H1 (cell line): ENCODE measurements around the gene TNNT3. TPM values are rescaled to one million over a fixed set of nuclear protein-coding genes. Genes with fewer than 3 reads are reported as not detected.

Experiments
- CTCF ChIA-PET: fragments of 300-600 bp; sonication (Branson Sonifier 250); formaldehyde crosslinking; loops from one replicate; lab custom pipeline; 2021; ENCODE audit not compliant: partially characterized antibody; lab: Charles Lee
- POLR2A ChIA-PET: fragments of 300-600 bp; sonication (Branson Sonifier 250); formaldehyde crosslinking; loops from one replicate; lab custom pipeline; 2021; ENCODE audit warnings: inconsistent platforms; ENCODE audit not compliant: partially characterized antibody; lab: Charles Lee
- DNase-seq, 2 experiments: peaks; one replicate each; pipeline versions ENCODE4 v3.0.0 to v3.0.0-alpha.2; 2010 to 2022; ENCODE audit warnings: low spot score in 2 of 2, low read depth in 1 of 2, mixed read lengths in 1 of 2
- FAIRE-seq: peaks from 2 replicates; lab custom pipeline; 2011; peaks lifted over from hg19 to GRCh38; lab: Jason Lieb, UNC
- H2AFZ ChIP-seq: 2 replicates; pipeline ENCODE4 v1.8.1; 2012; ENCODE audit warnings: low read length, inconsistent platforms
- H2AK5ac ChIP-seq: 2 replicates; pipeline ENCODE4 v1.6.1; 2013; ENCODE audit warnings: low read depth, low read length
- H2BK120ac ChIP-seq: replicated peaks from 2 replicates; pipeline ENCODE3; 2013; ENCODE audit warnings: low read depth, low read length, inconsistent platforms
- H2BK12ac ChIP-seq: 2 replicates; pipeline ENCODE4 v1.6.1; 2013; ENCODE audit warnings: low read depth, low read length
- H2BK15ac ChIP-seq: 2 replicates; pipeline ENCODE4 v1.6.1; 2013; ENCODE audit warnings: low read length
- H2BK20ac ChIP-seq: 2 replicates; pipeline ENCODE4 v1.6.1; 2013; ENCODE audit warnings: low read length
- H2BK5ac ChIP-seq: 2 replicates; pipeline ENCODE4 v1.6.1; 2013; ENCODE audit warnings: low read depth, low read length
- H3K14ac ChIP-seq: 2 replicates; pipeline ENCODE4 v1.6.1; 2013; ENCODE audit warnings: inconsistent platforms; ENCODE audit not compliant: insufficient read length
- H3K18ac ChIP-seq: 2 replicates; pipeline ENCODE4 v1.6.1; 2013; ENCODE audit warnings: low read length; ENCODE audit errors: extremely low read depth
- H3K23ac ChIP-seq: 2 replicates; pipeline ENCODE4 v1.6.1; 2013; ENCODE audit warnings: inconsistent platforms; ENCODE audit not compliant: insufficient read length
- H3K23me2 ChIP-seq: 2 replicates; pipeline ENCODE4 v1.6.1; 2013; ENCODE audit warnings: low read depth, low read length
- H3K27ac ChIP-seq: 2 replicates; pipeline ENCODE4 v1.6.1; 2011; ENCODE audit warnings: low read depth, low read length, inconsistent platforms
- H3K27me3 ChIP-seq, 4 experiments: replicated peaks in 1 of 4; 1 replicate in 1 of 4; 2 replicates in 3 of 4; pipeline versions ENCODE4 v1.6.1 to v1.8.1; 2011 to 2013; ENCODE audit warnings: low read length in 3 of 4, mild to moderate bottlenecking in 3 of 4, inconsistent platforms in 2 of 4, mixed read lengths in 2 of 4, moderate library complexity in 1 of 4; ENCODE audit not compliant: control insufficient read depth in 3 of 4, insufficient read depth in 3 of 4; ENCODE audit errors: extremely low read depth in 1 of 4
- H3K36me3 ChIP-seq, 4 experiments: 2 replicates each; pipeline versions ENCODE4 v1.6.1 to v1.8.1; 2011 to 2013; ENCODE audit warnings: mild to moderate bottlenecking in 4 of 4, low read length in 3 of 4, moderate library complexity in 2 of 4, control low read depth in 1 of 4, inconsistent platforms in 1 of 4; ENCODE audit not compliant: insufficient read depth in 4 of 4, control insufficient read depth in 2 of 4
- H3K4ac ChIP-seq: replicated peaks from 2 replicates; pipeline ENCODE3; 2013; ENCODE audit warnings: low read length, low read depth, mixed read lengths, inconsistent platforms; ENCODE audit not compliant: insufficient read length
- H3K4me1 ChIP-seq, 4 experiments: replicated peaks in 1 of 4; 1 replicate in 1 of 4; 2 replicates in 3 of 4; pipeline versions ENCODE4 v1.6.1 to v1.8.1; 2011 to 2013; ENCODE audit warnings: low read length in 3 of 4, inconsistent platforms in 2 of 4, mixed read lengths in 1 of 4; ENCODE audit not compliant: insufficient read depth in 4 of 4, control insufficient read depth in 3 of 4
- H3K4me2 ChIP-seq, 2 experiments: 2 replicates each; pipeline versions ENCODE4 v1.6.1 to v1.8.1; 2011 to 2013; ENCODE audit warnings: low read depth in 2 of 2, low read length in 2 of 2, control low read depth in 1 of 2, inconsistent platforms in 1 of 2, mild to moderate bottlenecking in 1 of 2; ENCODE audit not compliant: insufficient read depth in 1 of 2
- H3K4me3 ChIP-seq, 4 experiments: fragments of 200-600, 300-600 bp in 1 of 4; sonication (generic), shearing (Covaris generic), sonication (Bioruptor Twin) in 1 of 4; 2 replicates each; pipeline versions ENCODE4 v1.5.1 to v1.8.1; 2011 to 2016; ENCODE audit warnings: low read length in 4 of 4, low read depth in 3 of 4, control low read depth in 2 of 4, inconsistent platforms in 2 of 4, mild to moderate bottlenecking in 2 of 4, mixed read lengths in 1 of 4, moderate library complexity in 1 of 4; ENCODE audit not compliant: insufficient read depth in 2 of 4; ENCODE audit errors: extremely low read depth in 1 of 4
- H3K56ac ChIP-seq: replicated peaks from 2 replicates; pipeline ENCODE3; 2013; ENCODE audit warnings: low read depth, mild to moderate bottlenecking, mixed read lengths, low read length, inconsistent platforms; ENCODE audit not compliant: insufficient read length
- H3K79me1 ChIP-seq: 2 replicates; pipeline ENCODE4 v1.6.1; 2013; ENCODE audit warnings: low read depth, low read length, control low read depth
- H3K79me2 ChIP-seq, 2 experiments: 2 replicates each; pipeline versions ENCODE4 v1.6.1 to v1.8.1; 2012 to 2013; ENCODE audit warnings: low read length in 2 of 2, mild to moderate bottlenecking in 2 of 2, inconsistent platforms in 1 of 2; ENCODE audit not compliant: insufficient read depth in 2 of 2, control insufficient read depth in 1 of 2
- H3K9ac ChIP-seq, 4 experiments: replicated peaks in 1 of 4; 1 replicate in 1 of 4; 2 replicates in 3 of 4; pipeline versions ENCODE4 v1.6.1 to v1.8.1; 2011 to 2013; ENCODE audit warnings: low read depth in 3 of 4, low read length in 3 of 4, control low read depth in 2 of 4, mild to moderate bottlenecking in 2 of 4, moderate library complexity in 2 of 4, inconsistent platforms in 1 of 4; ENCODE audit errors: extremely low read depth in 1 of 4
- H3K9me3 ChIP-seq, 2 experiments: 2 replicates each; pipeline versions ENCODE4 v1.6.1 to v1.8.1; 2012 to 2013; ENCODE audit warnings: mild to moderate bottlenecking in 2 of 2, moderate library complexity in 2 of 2, control low read depth in 1 of 2, inconsistent platforms in 1 of 2, low read depth in 1 of 2, low read length in 1 of 2, mixed read lengths in 1 of 2; ENCODE audit not compliant: insufficient read depth in 2 of 2
- H4K20me1 ChIP-seq, 2 experiments: replicated peaks in 1 of 2; 2 replicates each; pipeline versions ENCODE3 to v1.8.1; 2011 to 2013; ENCODE audit warnings: inconsistent platforms in 2 of 2, low read length in 2 of 2, mild to moderate bottlenecking in 1 of 2; ENCODE audit not compliant: insufficient read depth in 2 of 2, control insufficient read depth in 1 of 2
- H4K5ac ChIP-seq: 2 replicates; pipeline ENCODE4 v1.6.1; 2013; ENCODE audit warnings: low read length, low read depth, mixed read lengths, inconsistent platforms; ENCODE audit not compliant: insufficient read length
- H4K8ac ChIP-seq: 2 replicates; pipeline ENCODE4 v1.8.0; 2013; ENCODE audit warnings: mild to moderate bottlenecking, moderate library complexity, low read length, inconsistent platforms; ENCODE audit not compliant: insufficient read depth; ENCODE audit errors: extremely low read depth
- H4K91ac ChIP-seq: replicated peaks from 2 replicates; pipeline ENCODE3; 2013; ENCODE audit warnings: low read length, mixed read lengths, inconsistent platforms; ENCODE audit not compliant: insufficient read length
- ATF3 ChIP-seq: IDR thresholded peaks from 2 replicates; pipeline ENCODE4 v1.6.1; 2011; ENCODE audit warnings: low read depth, mild to moderate bottlenecking, low read length; ENCODE audit not compliant: insufficient read depth
- BACH1 ChIP-seq: IDR thresholded peaks from 2 replicates; pipeline ENCODE4 v1.6.1; 2012; ENCODE audit warnings: low read length, improper control_type of control experiment
- CBX5 ChIP-seq: fragments of 300-800, 300-1000 bp; sonication (generic); IDR thresholded peaks from 2 replicates; pipeline ENCODE4 v1.7.1; 2016; ENCODE audit warnings: antibody characterized with exemption, low read length, low read depth
- CBX8 ChIP-seq: fragments of 300-800, 300-1000 bp; sonication (generic); IDR thresholded peaks from 2 replicates; pipeline ENCODE4 v1.7.1; 2016; ENCODE audit warnings: low read depth, low read length, borderline replicate concordance
- EGR1 ChIP-seq: IDR thresholded peaks from 2 replicates; pipeline ENCODE4 v1.6.1; 2011; ENCODE audit warnings: low read depth, low read length, borderline replicate concordance
- HDAC6 ChIP-seq: IDR thresholded peaks from one replicate; pipeline ENCODE4 v1.7.1; 2012; ENCODE audit warnings: low read depth, mild to moderate bottlenecking, inconsistent platforms, low read length, moderate library complexity
- POLR2A ChIP-seq, 2 experiments: IDR thresholded peaks; 1 replicate in 1 of 2; 2 replicates in 1 of 2; pipeline ENCODE4 v1.6.1; 2011; ENCODE audit warnings: low read depth in 2 of 2, low read length in 2 of 2, mild to moderate bottlenecking in 2 of 2; ENCODE audit errors: control extremely low read depth in 1 of 2
- SAP30 ChIP-seq: fragments of 300-600 bp; sonication (generic); IDR thresholded peaks from 2 replicates; pipeline ENCODE4 v1.7.1; 2012; ENCODE audit warnings: low read length, moderate library complexity, mild to moderate bottlenecking, inconsistent platforms; ENCODE audit not compliant: insufficient read depth, insufficient replicate concordance
- TAF1 ChIP-seq: IDR thresholded peaks from 2 replicates; pipeline ENCODE4 v1.6.1; 2011; ENCODE audit warnings: mild to moderate bottlenecking, low read depth, low read length
- WGBS, 2 experiments: shearing (Covaris generic) in 1 of 2; methylation state at CpG; one replicate each; pipeline versions ENCODE4 v1.1.6 to v1.1.7; 2013 to 2015; ENCODE audit warnings: low lambda C conversion rate in 2 of 2, mixed read lengths in 2 of 2, inconsistent platforms in 1 of 2, low coverage in 1 of 2, missing lambda C conversion rate in 1 of 2; ENCODE audit not compliant: insufficient replicate concordance in 2 of 2, insufficient coverage in 1 of 2, insufficient read length in 1 of 2; ENCODE audit errors: extremely low coverage in 1 of 2, missing lambda C conversion rate in 1 of 2; 5-methylcytosine and 5-hydroxymethylcytosine counted together
- polyA plus RNA-seq, 7 experiments: library from polyadenylated mRNA; depleted of rRNA in 3 of 7; stranded (reverse) in 5 of 7; unstranded in 2 of 7; fragments of >200 nt in 5 of 7; fragments of 200-250 nt in 2 of 7; gene quantifications; 1 replicate in 5 of 7; 2 replicates in 1 of 7; 4 replicates in 1 of 7; pipeline versions ENCODE4 v1.2.1 to v1.2.3, GENCODE V29; 2011 to 2013; ENCODE audit warnings: missing spikeins in 2 of 7, mixed read lengths in 2 of 7
- total RNA-seq: library from RNA; stranded (reverse); fragmentation: NEBNext Ultra II Directional; extraction: Animal tissue kit (Norgen Biotek cat#: 25700); gene quantifications from 2 replicates; pipeline ENCODE4 v1.2.1, GENCODE V29; 2021

Gene TNNT3
- total and polyA plus RNA-seq, 2 of the 8 experiments (the other 6 are each of a cell fraction or from before 2014, with no cell fraction given), result not detected

DNA sequence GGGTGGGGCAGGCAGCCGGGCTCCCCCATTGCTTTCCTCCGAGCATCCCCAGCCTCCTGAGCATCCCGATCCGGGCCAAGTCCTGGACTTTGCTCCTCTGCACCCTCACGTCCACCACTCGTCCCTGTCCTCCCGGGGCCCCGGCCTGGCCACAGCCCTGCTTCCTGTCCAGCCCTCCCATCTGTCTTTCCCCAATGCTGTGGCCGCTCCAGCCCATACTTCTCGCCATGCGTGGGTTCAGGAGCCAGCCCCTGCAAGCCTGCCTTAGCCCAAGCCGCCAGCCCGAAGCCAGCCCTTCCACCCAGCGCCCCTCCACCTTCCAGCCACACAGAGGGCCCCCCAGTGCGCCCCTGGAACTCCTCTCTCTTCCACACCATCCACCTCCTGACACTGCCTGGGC is 51.5 kb downstream of the TNNT3 start:
- FAIRE-seq, result no peak
- no peak for DNase-seq
- Histone ChIP-seq H3K56ac (no peak overlapping the region), H3K4me2 (no peak overlapping the region), H3K9me3 (no peaks in the 10 kb centered on the region), H3K9ac (no peak overlapping the region), H3K27me3 (no peaks in the 10 kb centered on the region), H3K4me3 (no peak overlapping the region), H4K91ac (no peak overlapping the region), H3K14ac (no peak overlapping the region), H3K79me1 (no peaks in the 10 kb centered on the region), H3K4ac (no peak overlapping the region), H3K79me2 (no peaks in the 10 kb centered on the region), H3K23ac (no peak overlapping the region), H4K5ac (no peak overlapping the region), H3K36me3 (no peaks in the 10 kb centered on the region), H2BK12ac (no peak overlapping the region), H2BK5ac (no peak overlapping the region), H3K23me2 (no peaks in the 10 kb centered on the region), H2BK20ac (no peak overlapping the region), H2AK5ac (no peak overlapping the region), H4K8ac (no peak overlapping the region), H2BK120ac (no peak overlapping the region), H3K27ac (no peak overlapping the region), H4K20me1 (no peaks in the 10 kb centered on the region), H3K18ac (no peak overlapping the region), H2BK15ac (no peak overlapping the region), H3K4me1 (no peaks in the 10 kb centered on the region), H2AFZ (no peak overlapping the region)
- ChIA-PET POLR2A (interaction anchor here (1.2 kb wide), 1 partner anchor 13 kb away, joined by 3 read pairs; no protein-coding TSS in a partner anchor), CTCF (interaction anchor here (0.9 to 1.5 kb wide), 4 partner anchors 10 to 129 kb away, joined by 3 to 4 read pairs (median 3); no protein-coding TSS in a partner anchor)
- WGBS, 2 experiments, result 98% methylated on average over 9 of the region's 15 CpGs; no CpG with 5 or more reads in 1 of the 2 experiments
- TF ChIP-seq CBX5 (no peak), TAF1 (no peak), POLR2A (IDR thresholded peaks at IDR 0.05; ENCODE audit: control extremely low read depth in 1 of 2, low read depth in 2 of 2, low read length in 2 of 2) (no peak), SAP30 (no peak), ATF3 (no peak), CBX8 (no peak), EGR1 (no peak), BACH1 (no peak), HDAC6 (no peak)
